ENCODE results near the gene BRCC3. TPM values are rescaled to one million over a fixed set of nuclear protein-coding genes. Genes with fewer than 3 reads are reported as not detected.

Gene BRCC3
- total and polyA plus RNA-seq, 3 donors from 2014 or later, result 1.4 to 3.4 (median 2.8) TPM

GRCh38 chrX:155048977-155049619 is 22.2 kb upstream of the BRCC3 start:
- TF ChIP-seq CTCF (IDR thresholded peaks at IDR 0.05) (peak in 1 of 3 experiments; percentile 26), POLR2A (IDR thresholded peaks at IDR 0.05) (no peak)
- Histone ChIP-seq H3K27me3 (no peaks in the 10 kb centered on the region), H3K9me3 (no peaks in the 10 kb centered on the region), H3K4me3 (no peak overlapping the region), H3K4me1 (no peaks in the 10 kb centered on the region), H3K27ac (no peak overlapping the region), H3K36me3 (ENCODE audit: low read depth, missing control alignments) (no peaks in the 10 kb centered on the region)
- WGBS, 2 donors, result 38 to 63% methylated on average over 7 of the region's 9 CpGs
- intact Hi-C loops (cut with DNase I; ENCODE audit: low total_unique reads), result no loop called here
- peak; percentile 70 for DNase-seq

- 88 to 91% methylated on average over 4 to 5 of the region's 5 CpGs for WGBS, 2 donors
- Histone ChIP-seq H3K27ac (no peak overlapping the region), H3K9me3 (no peaks in the 10 kb centered on the region), H3K36me3 (ENCODE audit: low read depth, missing control alignments) (no peaks in the 10 kb centered on the region), H3K27me3 (no peaks in the 10 kb centered on the region), H3K4me1 (no peaks in the 10 kb centered on the region), H3K4me3 (no peak overlapping the region)
- TF ChIP-seq CTCF (IDR thresholded peaks at IDR 0.05) (no peak), POLR2A (IDR thresholded peaks at IDR 0.05) (no peak)
- intact Hi-C loops (cut with DNase I; ENCODE audit: low total_unique reads), result no loop called here
- DNase-seq, result no peak
Measured at GRCh38 chrX:155052738-155053498, 18.4 kb upstream of the BRCC3 start.

GRCh38 chrX:155053656-155054055 is 17.7 kb upstream of the BRCC3 start:
- whole genome bisulfite sequencing, 2 donors, result 93 to 96% methylated on average over 3 of the region's 3 CpGs
- intact Hi-C loops (cut with DNase I; ENCODE audit: low total_unique reads), result no loop called here
- no peak for DNase-seq
- H3K36me3 ChIP-seq (ENCODE audit: low read depth, missing control alignments), result no peaks in the 10 kb centered on the region
- H3K4me1 ChIP-seq, result no peaks in the 10 kb centered on the region
- no peak for TF ChIP-seq POLR2A (IDR thresholded peaks at IDR 0.05)
- TF ChIP-seq CTCF (IDR thresholded peaks at IDR 0.05), result no peak
- no peak overlapping the region for H3K4me3 ChIP-seq
- no peak overlapping the region for H3K27ac ChIP-seq
- no peaks in the 10 kb centered on the region for H3K27me3 ChIP-seq
- no peaks in the 10 kb centered on the region for H3K9me3 ChIP-seq

GRCh38 chrX:155054255-155054654 is 17.1 kb upstream of the BRCC3 start:
- Histone ChIP-seq H3K27ac (no peak overlapping the region), H3K9me3 (no peaks in the 10 kb centered on the region), H3K4me3 (no peak overlapping the region), H3K4me1 (no peaks in the 10 kb centered on the region), H3K27me3 (no peaks in the 10 kb centered on the region), H3K36me3 (ENCODE audit: low read depth, missing control alignments) (no peaks in the 10 kb centered on the region)
- TF ChIP-seq CTCF (IDR thresholded peaks at IDR 0.05) (no peak), POLR2A (IDR thresholded peaks at IDR 0.05) (no peak)
- DNase-seq, result no peak
- WGBS, 2 donors, result 85 to 88% methylated on average over 4 of the region's 4 CpGs
- intact Hi-C loops (cut with DNase I; ENCODE audit: low total_unique reads), result no loop called here

All from testis (tissue), 3 donors.